GM12878 (cell line): ENCODE measurements around the gene SHF.

ENCODE experiments used
- CBX5 ChIP-seq: sonication (generic); IDR thresholded peaks from 2 replicates; pipeline ENCODE4 v1.6.1; 2016; ENCODE audit warnings: low read depth, moderate library complexity, mild to moderate bottlenecking, inconsistent platforms
- CREB1 ChIP-seq: IDR thresholded peaks from 2 replicates; pipeline ENCODE4 v1.6.1; 2012; ENCODE audit warnings: low read depth, mild to moderate bottlenecking, inconsistent platforms
- NR2C2 ChIP-seq: IDR thresholded peaks from 2 replicates; pipeline ENCODE4 v1.6.1; 2011; ENCODE audit warnings: borderline replicate concordance, low read depth; ENCODE audit not compliant: control insufficient read depth, insufficient read length
- POLR2AphosphoS2 ChIP-seq: IDR thresholded peaks from 2 replicates; pipeline ENCODE4 v1.6.1; 2011; ENCODE audit warnings: low read depth, mild to moderate bottlenecking, low read length, improper control_type of control experiment, moderate library complexity
- POLR2AphosphoS5 ChIP-seq: IDR thresholded peaks from 2 replicates; pipeline ENCODE4 v1.6.1; 2011; ENCODE audit warnings: mild to moderate bottlenecking, low read length, inconsistent platforms
- RCOR1 ChIP-seq: conservative IDR thresholded peaks from 2 replicates; pipeline ENCODE4 v1.6.1; 2012; ENCODE audit warnings: low read depth, low read length, improper control_type of control experiment
- RFX5 ChIP-seq: IDR thresholded peaks from 2 replicates; pipeline ENCODE4 v1.6.1; 2011; ENCODE audit warnings: low read depth, low read length, improper control_type of control experiment
- SRF ChIP-seq, 2 experiments: IDR thresholded peaks; 2 replicates each; pipeline ENCODE4 v1.6.1; 2011; ENCODE audit warnings: low read depth in 2 of 2, low read length in 2 of 2, mild to moderate bottlenecking in 1 of 2, moderate library complexity in 1 of 2
- ZNF274 ChIP-seq: IDR thresholded peaks from one replicate; pipeline ENCODE4 v1.8.0; 2011; ENCODE audit not compliant: insufficient read length, insufficient read depth
- TF ChIP-seq, protein P1 (sequence below): fragments of 450-650 bp; IDR thresholded peaks from 2 replicates; pipeline ENCODE4 v1.6.1; 2014; ENCODE audit warnings: mild to moderate bottlenecking
- TF ChIP-seq, protein P2 (sequence below), 3 experiments: IDR thresholded peaks in 2 of 3; conservative IDR thresholded peaks in 1 of 3; 2 replicates each; pipeline ENCODE4 v1.5.1; 2011; ENCODE audit warnings: low read depth in 3 of 3, low read length in 3 of 3, mild to moderate bottlenecking in 3 of 3, control low read depth in 2 of 3, moderate library complexity in 2 of 3, inconsistent platforms in 1 of 3, mixed read lengths in 1 of 3; ENCODE audit not compliant: control insufficient read depth in 2 of 3, insufficient read depth in 1 of 3; ENCODE audit errors: extremely low read depth in 1 of 3
- TF ChIP-seq, protein P3 (sequence below): fragments of 150-350 bp; IDR thresholded peaks from 2 replicates; pipeline ENCODE4 v1.6.1; 2016; ENCODE audit warnings: low read depth, low read length
- TF ChIP-seq, protein P4 (sequence below): IDR thresholded peaks from 2 replicates; pipeline ENCODE4 v1.6.1; 2012; ENCODE audit warnings: low read depth, low read length, improper control_type of control experiment

DNA sequence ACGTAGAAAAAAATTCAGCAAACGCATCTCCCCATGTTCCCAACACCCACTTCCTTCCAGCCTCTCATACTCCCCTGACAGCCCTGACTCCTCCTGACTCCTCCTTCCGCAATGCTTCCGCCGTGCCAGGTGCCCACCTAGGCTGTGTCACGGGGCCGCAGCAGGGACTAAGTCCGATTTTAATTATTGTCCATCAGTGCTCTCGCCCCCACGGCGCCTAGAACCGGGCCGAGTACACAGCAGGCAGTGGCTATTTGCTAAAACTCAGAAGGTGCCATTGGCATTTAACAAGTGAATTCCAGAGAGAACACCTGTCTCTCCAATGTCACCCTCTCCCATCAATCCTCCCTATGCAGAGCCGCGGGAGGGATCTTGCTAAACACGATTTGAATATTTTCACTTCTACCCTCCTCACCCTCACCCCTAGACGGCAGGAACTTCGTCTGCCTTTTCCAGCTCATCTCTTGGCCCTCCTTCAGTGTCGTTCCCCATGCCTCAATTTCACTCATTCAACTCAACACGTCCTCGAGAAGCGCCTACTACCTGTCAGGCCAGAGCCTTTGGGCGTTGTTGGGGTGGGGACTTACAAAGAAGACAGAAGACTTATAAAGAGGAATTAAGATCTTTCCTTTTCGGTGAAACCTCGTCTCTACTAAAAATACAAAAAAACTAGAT lies 11.5 kb upstream of the SHF start:
- TF ChIP-seq RFX5: no peak
- TF ChIP-seq, protein P1, sequence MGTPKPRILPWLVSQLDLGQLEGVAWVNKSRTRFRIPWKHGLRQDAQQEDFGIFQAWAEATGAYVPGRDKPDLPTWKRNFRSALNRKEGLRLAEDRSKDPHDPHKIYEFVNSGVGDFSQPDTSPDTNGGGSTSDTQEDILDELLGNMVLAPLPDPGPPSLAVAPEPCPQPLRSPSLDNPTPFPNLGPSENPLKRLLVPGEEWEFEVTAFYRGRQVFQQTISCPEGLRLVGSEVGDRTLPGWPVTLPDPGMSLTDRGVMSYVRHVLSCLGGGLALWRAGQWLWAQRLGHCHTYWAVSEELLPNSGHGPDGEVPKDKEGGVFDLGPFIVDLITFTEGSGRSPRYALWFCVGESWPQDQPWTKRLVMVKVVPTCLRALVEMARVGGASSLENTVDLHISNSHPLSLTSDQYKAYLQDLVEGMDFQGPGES: no peak
- TF ChIP-seq, protein P2, sequence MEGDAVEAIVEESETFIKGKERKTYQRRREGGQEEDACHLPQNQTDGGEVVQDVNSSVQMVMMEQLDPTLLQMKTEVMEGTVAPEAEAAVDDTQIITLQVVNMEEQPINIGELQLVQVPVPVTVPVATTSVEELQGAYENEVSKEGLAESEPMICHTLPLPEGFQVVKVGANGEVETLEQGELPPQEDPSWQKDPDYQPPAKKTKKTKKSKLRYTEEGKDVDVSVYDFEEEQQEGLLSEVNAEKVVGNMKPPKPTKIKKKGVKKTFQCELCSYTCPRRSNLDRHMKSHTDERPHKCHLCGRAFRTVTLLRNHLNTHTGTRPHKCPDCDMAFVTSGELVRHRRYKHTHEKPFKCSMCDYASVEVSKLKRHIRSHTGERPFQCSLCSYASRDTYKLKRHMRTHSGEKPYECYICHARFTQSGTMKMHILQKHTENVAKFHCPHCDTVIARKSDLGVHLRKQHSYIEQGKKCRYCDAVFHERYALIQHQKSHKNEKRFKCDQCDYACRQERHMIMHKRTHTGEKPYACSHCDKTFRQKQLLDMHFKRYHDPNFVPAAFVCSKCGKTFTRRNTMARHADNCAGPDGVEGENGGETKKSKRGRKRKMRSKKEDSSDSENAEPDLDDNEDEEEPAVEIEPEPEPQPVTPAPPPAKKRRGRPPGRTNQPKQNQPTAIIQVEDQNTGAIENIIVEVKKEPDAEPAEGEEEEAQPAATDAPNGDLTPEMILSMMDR (IDR thresholded peaks at IDR 0.05 in 2 of 3, conservative IDR thresholded peaks at IDR 0.05 in 1 of 3; ENCODE audit: control insufficient read depth in 2 of 3, extremely low read depth in 1 of 3, insufficient read depth in 1 of 3, low read depth in 3 of 3, low read length in 3 of 3): no peak
- TF ChIP-seq CREB1: no peak
- no peak for TF ChIP-seq SRF (IDR thresholded peaks at IDR 0.05; ENCODE audit: low read depth in 2 of 2, low read length in 2 of 2)
- TF ChIP-seq ZNF274: no peak
- TF ChIP-seq POLR2AphosphoS5: peak; percentile 29; the same call in 1 of the 2 replicates
- TF ChIP-seq POLR2AphosphoS2: no peak
- TF ChIP-seq RCOR1: no peak
- no peak for TF ChIP-seq NR2C2
- TF ChIP-seq, protein P3, sequence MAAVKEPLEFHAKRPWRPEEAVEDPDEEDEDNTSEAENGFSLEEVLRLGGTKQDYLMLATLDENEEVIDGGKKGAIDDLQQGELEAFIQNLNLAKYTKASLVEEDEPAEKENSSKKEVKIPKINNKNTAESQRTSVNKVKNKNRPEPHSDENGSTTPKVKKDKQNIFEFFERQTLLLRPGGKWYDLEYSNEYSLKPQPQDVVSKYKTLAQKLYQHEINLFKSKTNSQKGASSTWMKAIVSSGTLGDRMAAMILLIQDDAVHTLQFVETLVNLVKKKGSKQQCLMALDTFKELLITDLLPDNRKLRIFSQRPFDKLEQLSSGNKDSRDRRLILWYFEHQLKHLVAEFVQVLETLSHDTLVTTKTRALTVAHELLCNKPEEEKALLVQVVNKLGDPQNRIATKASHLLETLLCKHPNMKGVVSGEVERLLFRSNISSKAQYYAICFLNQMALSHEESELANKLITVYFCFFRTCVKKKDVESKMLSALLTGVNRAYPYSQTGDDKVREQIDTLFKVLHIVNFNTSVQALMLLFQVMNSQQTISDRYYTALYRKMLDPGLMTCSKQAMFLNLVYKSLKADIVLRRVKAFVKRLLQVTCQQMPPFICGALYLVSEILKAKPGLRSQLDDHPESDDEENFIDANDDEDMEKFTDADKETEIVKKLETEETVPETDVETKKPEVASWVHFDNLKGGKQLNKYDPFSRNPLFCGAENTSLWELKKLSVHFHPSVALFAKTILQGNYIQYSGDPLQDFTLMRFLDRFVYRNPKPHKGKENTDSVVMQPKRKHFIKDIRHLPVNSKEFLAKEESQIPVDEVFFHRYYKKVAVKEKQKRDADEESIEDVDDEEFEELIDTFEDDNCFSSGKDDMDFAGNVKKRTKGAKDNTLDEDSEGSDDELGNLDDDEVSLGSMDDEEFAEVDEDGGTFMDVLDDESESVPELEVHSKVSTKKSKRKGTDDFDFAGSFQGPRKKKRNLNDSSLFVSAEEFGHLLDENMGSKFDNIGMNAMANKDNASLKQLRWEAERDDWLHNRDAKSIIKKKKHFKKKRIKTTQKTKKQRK: no peak
- TF ChIP-seq, protein P4, sequence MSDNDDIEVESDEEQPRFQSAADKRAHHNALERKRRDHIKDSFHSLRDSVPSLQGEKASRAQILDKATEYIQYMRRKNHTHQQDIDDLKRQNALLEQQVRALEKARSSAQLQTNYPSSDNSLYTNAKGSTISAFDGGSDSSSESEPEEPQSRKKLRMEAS: no peak
- no peak for TF ChIP-seq CBX5
